Erythroblast (primary cell): ENCODE results near the gene CXCL14.

Source experiments
- GATA1 ChIP-seq: IDR thresholded peaks from 2 replicates; pipeline ENCODE4 v1.6.1; 2011; ENCODE audit warnings: low read depth, mild to moderate bottlenecking, control low read depth, low read length, moderate library complexity
- POLR2A ChIP-seq: IDR thresholded peaks from 2 replicates; pipeline ENCODE4 v1.6.1; 2011; ENCODE audit warnings: mild to moderate bottlenecking, low read length

DNA sequence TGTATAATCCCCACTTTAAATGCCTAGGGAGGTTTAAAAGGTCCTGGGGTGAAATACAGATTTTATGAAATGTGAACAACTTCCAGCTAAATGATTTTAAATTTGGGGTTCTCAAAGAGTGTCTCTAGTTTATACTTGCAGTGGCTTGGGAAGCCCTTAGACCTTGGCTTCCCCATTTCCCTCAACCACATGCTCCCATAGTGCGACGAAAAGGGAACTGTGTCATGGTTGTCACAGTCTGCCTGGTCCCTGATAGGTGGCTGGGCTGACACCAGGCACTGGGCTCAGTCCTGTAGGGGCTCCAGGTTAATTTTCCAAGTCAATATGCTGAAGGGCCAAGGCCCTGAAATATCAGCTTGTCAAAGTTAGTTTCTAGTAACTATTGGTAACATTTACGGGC lies 10.4 kb upstream of the CXCL14 start:
- TF ChIP-seq POLR2A (no peak), GATA1 (no peak)
